SK-N-SH treated with all-trans-retinoic acid at 6 μM for 48 hours (cell line): ENCODE measurements around the gene GMPS.
A peak's percentile ranks its signal among the peaks of the same experiment; 100 is the strongest.

ENCODE experiments used
- ATAC-seq: fragments of 200-7000 bp; cut with Tn5 transposase; 3 replicates; pipeline ENCODE4 v1.9.1; 2020; ENCODE audit warnings: mild to moderate bottlenecking, moderate library complexity
- ARNTL ChIP-seq: fragments of 450-650 bp; formaldehyde crosslinking; IDR thresholded peaks from 2 replicates; pipeline ENCODE4 v1.5.0; 2020; ENCODE audit warnings: low read depth, mild to moderate bottlenecking, moderate library complexity, borderline replicate concordance
- BACH2 ChIP-seq: fragments of 250-450 bp; sonication (Bioruptor Pico); IDR thresholded peaks from 2 replicates; pipeline ENCODE4 v1.9.0; 2021; ENCODE audit warnings: mild to moderate bottlenecking, borderline replicate concordance
- CREB5 ChIP-seq: fragments of 250-450 bp; sonication (Bioruptor Pico); IDR thresholded peaks from 2 replicates; pipeline ENCODE4 v1.5.1; 2020; ENCODE audit warnings: low read depth, mild to moderate bottlenecking, moderate library complexity
- CSDC2 ChIP-seq: fragments of 250-450 bp; sonication (Bioruptor Pico); IDR thresholded peaks from 2 replicates; pipeline ENCODE4 v1.5.0; 2020; ENCODE audit warnings: mild to moderate bottlenecking, moderate library complexity
- CSRNP3 ChIP-seq: fragments of 250-450 bp; sonication (Bioruptor Pico); IDR thresholded peaks from 2 replicates; pipeline ENCODE4 v1.5.1; 2021; ENCODE audit warnings: mild to moderate bottlenecking, moderate library complexity
- ESRRG ChIP-seq: fragments of 250-450 bp; sonication (Bioruptor Pico); IDR thresholded peaks from 2 replicates; pipeline ENCODE4 v1.6.1; 2021; ENCODE audit warnings: mild to moderate bottlenecking
- GLIS3 ChIP-seq: fragments of 250-450 bp; sonication (Bioruptor Pico); IDR thresholded peaks from 2 replicates; pipeline ENCODE4 v1.5.0; 2020; ENCODE audit warnings: mild to moderate bottlenecking, moderate library complexity
- ISL1 ChIP-seq: fragments of 250-450 bp; sonication (Bioruptor Pico); IDR thresholded peaks from 2 replicates; pipeline ENCODE4 v2.1.2; 2022; ENCODE audit warnings: mild to moderate bottlenecking, moderate library complexity
- OSR1 ChIP-seq: fragments of 250-450 bp; sonication (Bioruptor Pico); IDR thresholded peaks from 2 replicates; pipeline ENCODE4 v1.8.0; 2022; ENCODE audit warnings: moderate library complexity, mild to moderate bottlenecking, inconsistent platforms
- PATZ1 ChIP-seq: fragments of 250-450 bp; sonication (Bioruptor Pico); IDR thresholded peaks from 2 replicates; pipeline ENCODE4 v1.8.0; 2020; ENCODE audit warnings: mild to moderate bottlenecking, moderate library complexity, borderline replicate concordance
- POU6F1 ChIP-seq: fragments of 250-450 bp; sonication (Bioruptor Pico); IDR thresholded peaks from 2 replicates; pipeline ENCODE4 v1.8.0; 2021; ENCODE audit warnings: low read depth, mild to moderate bottlenecking, moderate library complexity, borderline replicate concordance
- PPARA ChIP-seq: fragments of 250-450 bp; sonication (Bioruptor Pico); IDR thresholded peaks from 2 replicates; pipeline ENCODE4 v1.5.0; 2020; ENCODE audit warnings: mild to moderate bottlenecking, borderline replicate concordance
- SNAI2 ChIP-seq: fragments of 250-450 bp; sonication (Bioruptor Pico); IDR thresholded peaks from 2 replicates; pipeline ENCODE4 v1.5.0; 2020; ENCODE audit warnings: mild to moderate bottlenecking, moderate library complexity
- TCF4 ChIP-seq: fragments of 250-450 bp; sonication (Bioruptor Pico); IDR thresholded peaks from 2 replicates; pipeline ENCODE4 v1.8.0; 2021; ENCODE audit warnings: mild to moderate bottlenecking, moderate library complexity, borderline replicate concordance
- TOX ChIP-seq: fragments of 250-450 bp; sonication (Bioruptor Pico); IDR thresholded peaks from 2 replicates; pipeline ENCODE4 v1.8.0; 2021; ENCODE audit warnings: mild to moderate bottlenecking, moderate library complexity, borderline replicate concordance
- TSHZ2 ChIP-seq: fragments of 250-450 bp; sonication (Bioruptor Pico); IDR thresholded peaks from 2 replicates; pipeline ENCODE4 v1.5.0; 2020; ENCODE audit warnings: mild to moderate bottlenecking, moderate library complexity
- ZC3H10 ChIP-seq: fragments of 250-450 bp; sonication (Bioruptor Pico); IDR thresholded peaks from 2 replicates; pipeline ENCODE4 v1.5.1; 2021; ENCODE audit warnings: mild to moderate bottlenecking, moderate library complexity
- ZFP3 ChIP-seq: fragments of 250-450 bp; sonication (Bioruptor Pico); IDR thresholded peaks from 2 replicates; pipeline ENCODE4 v1.5.0; 2020; ENCODE audit warnings: mild to moderate bottlenecking, moderate library complexity
- ZFP30 ChIP-seq: fragments of 450-650 bp; formaldehyde crosslinking; IDR thresholded peaks from 2 replicates; pipeline ENCODE4 v1.5.0; 2022; ENCODE audit warnings: mild to moderate bottlenecking, moderate library complexity
- ZNF565 ChIP-seq: fragments of 450-650 bp; formaldehyde crosslinking; conservative IDR thresholded peaks from 2 replicates; pipeline ENCODE4 v1.5.0; 2020; ENCODE audit warnings: low read depth, mild to moderate bottlenecking, moderate library complexity
- ZNF70 ChIP-seq: fragments of 450-650 bp; formaldehyde crosslinking; IDR thresholded peaks from 2 replicates; pipeline ENCODE4 v1.5.0; 2020; ENCODE audit warnings: mild to moderate bottlenecking, moderate library complexity
- ZNF8 ChIP-seq: fragments of 450-650 bp; formaldehyde crosslinking; IDR thresholded peaks from 2 replicates; pipeline ENCODE4 v1.5.0; 2020; ENCODE audit warnings: mild to moderate bottlenecking, moderate library complexity

The GMPS gene

GRCh38 chr3:155890671-155891190, 20.3 kb downstream of the GMPS start:
- ATAC-seq = peak; percentile 83
- TF ChIP-seq BACH2 (CRISPR knock-in tag) (no peak), CREB5 (CRISPR knock-in tag) (no peak), TCF4 (CRISPR knock-in tag) (no peak), ARNTL (CRISPR knock-in tag) (no peak), ZNF70 (CRISPR knock-in tag) (no peak), CSRNP3 (CRISPR knock-in tag) (no peak), ISL1 (CRISPR knock-in tag) (no peak), PPARA (CRISPR knock-in tag) (no peak), OSR1 (CRISPR knock-in tag) (no peak)

GRCh38 chr3:155891321-155891720, 20.9 kb downstream of the GMPS start:
- TF ChIP-seq ZC3H10 (no peak), POU6F1 (no peak), ISL1 (CRISPR knock-in tag) (no peak), TSHZ2 (CRISPR knock-in tag) (no peak), ZNF565 (no peak), BACH2 (CRISPR knock-in tag) (no peak), ARNTL (CRISPR knock-in tag) (no peak), ZFP3 (CRISPR knock-in tag) (no peak), TOX (CRISPR knock-in tag) (no peak), SNAI2 (CRISPR knock-in tag) (no peak), TCF4 (CRISPR knock-in tag) (no peak), CSDC2 (CRISPR knock-in tag) (no peak), OSR1 (CRISPR knock-in tag) (no peak), ZFP30 (CRISPR knock-in tag) (no peak), ZNF8 (CRISPR knock-in tag) (no peak)
- no peak for ATAC-seq

GRCh38 chr3:155895379-155895900, 25.0 kb downstream of the GMPS start:
- no peak for ATAC-seq
- TF ChIP-seq SNAI2 (CRISPR knock-in tag) (no peak), ZFP3 (CRISPR knock-in tag) (no peak), ZNF8 (CRISPR knock-in tag) (no peak), ZNF565 (no peak), TCF4 (CRISPR knock-in tag) (no peak), TOX (CRISPR knock-in tag) (no peak)

- no peak for ATAC-seq
- TF ChIP-seq PATZ1 (CRISPR knock-in tag) (no peak), GLIS3 (no peak), POU6F1 (no peak), ZNF70 (CRISPR knock-in tag) (no peak), ESRRG (CRISPR knock-in tag) (no peak), TCF4 (CRISPR knock-in tag) (no peak), ZNF565 (no peak), ZFP30 (CRISPR knock-in tag) (no peak), SNAI2 (CRISPR knock-in tag) (no peak), ZC3H10 (no peak), ZNF8 (CRISPR knock-in tag) (no peak), CSDC2 (CRISPR knock-in tag) (no peak), ARNTL (CRISPR knock-in tag) (no peak), PPARA (CRISPR knock-in tag) (no peak), OSR1 (CRISPR knock-in tag) (no peak), ZFP3 (CRISPR knock-in tag) (no peak), BACH2 (CRISPR knock-in tag) (no peak), TOX (CRISPR knock-in tag) (no peak)
Measured at GRCh38 chr3:155906900-155907299, 36.5 kb downstream of the GMPS start.
